ENCODE data around the gene RAVER1.
A peak's percentile ranks its signal among the peaks of the same experiment; 100 is the strongest.
"Not testable (repeated sequence)": the region's sequence is repeated elsewhere in the genome, so short reads cannot be mapped to it uniquely, and the experiment has no call there.

The RAVER1 gene

GRCh38 chr19:10344780-10345179 lies 11.5 kb upstream of the RAVER1 start:
- DNase-seq = no peak

GRCh38 chr19:10343495-10343894 lies 10.2 kb upstream of the RAVER1 start:
- no peak for DNase-seq

DNA sequence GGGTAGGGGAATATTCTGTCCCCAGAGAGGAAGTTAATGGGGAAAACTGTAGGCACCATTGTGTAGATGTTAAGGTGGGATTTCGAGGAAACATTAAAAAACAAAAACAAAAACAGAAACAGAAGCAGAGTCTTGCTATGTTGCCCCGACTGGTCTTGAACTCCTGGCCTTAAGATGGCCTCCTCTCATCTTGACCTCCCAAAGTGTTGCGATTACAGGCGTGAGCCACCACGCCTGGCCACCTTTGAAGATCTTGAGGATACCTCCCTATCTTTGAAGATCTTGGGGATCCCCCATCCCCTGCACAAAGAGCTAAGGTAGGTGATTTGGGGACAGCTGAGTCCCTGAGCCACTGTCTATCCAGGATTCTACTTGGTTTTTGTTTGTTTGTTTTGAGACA lies 6.6 kb upstream of the RAVER1 start:
- no peak for DNase-seq

- DNase-seq = no peak
Measured at GRCh38 chr19:10339380-10339960, 6.1 kb upstream of the RAVER1 start, which contains the start of gene ICAM3. Gene ICAM3, minus strand, starts transcription at chr19:10339624. Its CDS starts 10 bp downstream, at chr19:10339614.

- no peak for DNase-seq
Measured at GRCh38 chr19:10338940-10339339, 5.6 kb upstream of the RAVER1 start.

DNA sequence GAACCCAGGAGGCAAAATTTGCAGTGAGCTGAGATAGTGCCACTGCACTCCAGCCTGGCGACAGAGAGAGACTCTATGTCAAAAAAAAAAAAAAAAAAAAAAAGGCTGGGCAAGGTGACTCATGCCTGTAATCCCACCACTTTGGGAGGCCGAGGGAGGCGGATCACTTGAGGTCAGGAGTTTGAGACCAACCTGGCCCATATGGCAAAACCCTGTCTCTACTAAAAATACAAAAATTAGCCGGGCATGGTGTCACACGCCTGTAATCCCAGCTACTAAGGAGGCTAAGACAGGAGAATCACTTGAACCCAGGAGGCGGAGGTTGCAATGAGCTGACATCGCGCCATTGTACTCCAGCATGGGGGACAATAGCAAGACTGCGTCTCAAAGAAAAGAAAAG lies 3.4 kb upstream of the RAVER1 start:
- DNase-seq = not testable (repeated sequence)

GRCh38 chr19:10335352-10335985 lies 2.1 kb upstream of the RAVER1 start:
- DNase-seq = no peak

DNA sequence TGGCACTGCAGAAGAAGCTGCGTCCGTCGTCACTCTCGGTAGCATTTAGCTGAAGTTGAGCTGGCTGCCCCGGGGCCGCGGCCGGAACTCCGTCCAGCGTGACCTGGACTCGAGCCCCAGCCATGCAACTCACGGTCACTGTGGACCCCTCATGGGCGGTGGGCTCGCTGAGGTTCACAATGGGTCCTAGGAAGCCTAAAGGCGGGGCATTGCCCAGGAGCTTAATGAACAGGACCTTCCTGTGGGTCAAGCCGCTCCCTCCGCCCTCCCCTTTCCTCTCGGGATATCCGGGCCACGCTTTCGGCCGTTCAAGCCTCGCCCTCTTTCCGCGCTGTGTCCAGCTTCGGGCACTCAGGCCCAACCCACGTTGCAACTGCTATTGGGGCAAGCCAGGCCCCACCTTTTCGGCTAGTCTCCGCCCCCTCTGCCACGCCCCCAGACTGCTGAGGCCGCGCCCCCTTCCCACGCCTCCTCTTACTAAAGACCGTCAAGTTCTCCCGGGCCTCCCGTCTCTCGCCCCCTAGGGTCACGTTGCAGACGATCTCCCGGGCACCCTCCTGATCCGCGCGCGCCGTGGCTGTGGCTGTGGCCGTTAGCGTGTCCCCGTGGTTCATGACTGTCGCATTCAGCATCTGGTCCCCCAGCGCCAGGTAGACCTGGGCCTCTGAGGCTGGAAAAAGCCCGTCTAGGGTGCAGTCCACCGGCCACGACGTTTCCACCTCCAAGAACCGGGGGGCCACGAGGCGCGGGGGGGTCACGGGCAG lies 1.4 kb upstream of the RAVER1 start:
- DNase-seq = peak; percentile 94

GRCh38 chr19:10333758-10334587 lies 644 bp upstream of the RAVER1 start:
- no peak for DNase-seq

- DNase-seq = no peak
Measured at GRCh38 chr19:10332158-10332964, 968 bp downstream of the RAVER1 start.

DNA sequence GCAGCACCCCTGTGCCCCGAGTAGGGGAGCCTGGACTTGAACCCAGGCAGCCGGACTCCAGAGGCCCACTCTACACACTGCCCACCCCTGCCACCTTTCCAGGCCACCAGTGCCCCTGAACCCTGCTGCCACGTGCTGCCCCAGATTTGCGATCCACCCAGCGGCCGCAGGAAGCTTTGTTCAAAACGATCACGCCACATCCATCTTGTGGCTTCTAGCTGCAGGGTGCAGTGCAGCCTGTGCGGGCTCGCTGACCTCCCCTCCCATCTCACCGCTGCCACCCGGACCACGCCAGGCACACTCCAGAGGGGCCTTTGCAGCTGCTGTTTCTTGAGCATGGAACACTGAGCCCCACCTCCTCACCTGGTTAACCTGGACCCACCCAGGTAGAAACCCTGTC lies 3.8 kb downstream of the RAVER1 start:
- no peak for DNase-seq

GRCh38 chr19:10328558-10329429 lies 4.5 kb downstream of the RAVER1 start:
- no peak for DNase-seq

GRCh38 chr19:10327793-10328192 lies 5.5 kb downstream of the RAVER1 start:
- no peak for DNase-seq

DNA sequence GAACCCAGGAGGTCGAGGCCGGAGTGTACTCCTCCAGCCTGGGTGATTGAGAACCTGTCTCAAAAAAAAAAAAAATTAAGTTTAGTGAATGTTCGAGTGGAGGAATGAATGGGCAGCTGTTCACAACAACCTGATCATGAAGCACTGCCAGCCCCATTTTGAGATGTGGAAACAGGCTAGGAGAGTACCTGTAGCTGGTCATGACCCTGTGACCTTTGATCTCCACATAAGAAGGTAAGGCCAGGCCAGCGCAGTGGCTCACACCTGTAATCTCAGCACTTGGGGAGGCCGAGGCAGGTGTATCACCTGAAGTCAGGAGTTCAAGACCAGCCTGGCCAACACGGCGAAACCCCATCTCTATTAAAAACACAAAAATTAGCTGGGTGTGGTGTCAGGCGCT lies 7.6 kb downstream of the RAVER1 start:
- DNase-seq = no peak

DNA sequence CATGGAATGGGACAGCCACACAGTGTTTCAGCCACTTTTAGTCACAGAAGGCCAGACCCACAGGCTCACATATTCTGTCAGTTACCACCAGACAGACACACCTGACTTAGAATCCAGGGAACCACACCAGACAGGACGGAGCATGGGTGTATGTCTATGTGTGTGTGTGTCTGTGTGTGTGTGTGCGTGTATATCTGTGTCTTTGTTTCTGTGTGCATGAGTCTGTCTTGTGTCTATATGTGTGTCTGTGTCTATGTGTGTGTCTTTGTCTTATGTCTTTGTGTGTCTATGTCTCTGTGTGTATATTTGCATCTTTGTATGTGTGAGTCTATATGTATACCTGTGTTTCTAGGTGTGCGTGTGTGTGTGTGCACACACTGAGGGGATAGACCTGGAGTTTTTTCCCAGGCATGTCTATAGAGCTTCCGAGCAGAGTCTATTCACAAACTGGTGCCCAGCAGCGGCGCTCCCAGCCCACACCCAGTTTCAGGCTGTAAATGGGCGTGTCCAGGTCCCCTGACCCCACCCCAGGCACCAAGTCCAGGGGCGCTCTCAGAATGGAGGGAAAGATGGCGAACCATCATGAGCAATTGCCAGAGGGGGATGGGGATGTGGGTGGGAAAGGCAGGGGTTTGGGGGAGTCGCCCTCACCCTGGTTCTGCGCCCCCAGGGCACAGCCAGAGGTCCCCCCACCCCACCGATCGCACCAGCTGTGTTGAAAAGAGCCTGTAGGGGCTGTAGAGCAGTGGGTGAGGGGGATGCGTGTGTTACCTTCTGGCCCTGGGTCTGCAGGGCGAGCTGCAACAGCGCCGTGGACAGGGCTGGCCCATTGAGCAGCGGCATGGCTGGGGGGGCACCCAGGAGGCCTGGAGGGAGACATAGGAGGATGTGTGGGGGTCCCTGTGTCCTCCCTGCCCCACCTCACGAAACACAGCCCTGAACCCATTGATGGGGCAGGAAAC lies 11.2 kb downstream of the RAVER1 start:
- DNase-seq = no peak

GRCh38 chr19:10321417-10321797 lies 11.9 kb downstream of the RAVER1 start:
- no peak for DNase-seq

DNA sequence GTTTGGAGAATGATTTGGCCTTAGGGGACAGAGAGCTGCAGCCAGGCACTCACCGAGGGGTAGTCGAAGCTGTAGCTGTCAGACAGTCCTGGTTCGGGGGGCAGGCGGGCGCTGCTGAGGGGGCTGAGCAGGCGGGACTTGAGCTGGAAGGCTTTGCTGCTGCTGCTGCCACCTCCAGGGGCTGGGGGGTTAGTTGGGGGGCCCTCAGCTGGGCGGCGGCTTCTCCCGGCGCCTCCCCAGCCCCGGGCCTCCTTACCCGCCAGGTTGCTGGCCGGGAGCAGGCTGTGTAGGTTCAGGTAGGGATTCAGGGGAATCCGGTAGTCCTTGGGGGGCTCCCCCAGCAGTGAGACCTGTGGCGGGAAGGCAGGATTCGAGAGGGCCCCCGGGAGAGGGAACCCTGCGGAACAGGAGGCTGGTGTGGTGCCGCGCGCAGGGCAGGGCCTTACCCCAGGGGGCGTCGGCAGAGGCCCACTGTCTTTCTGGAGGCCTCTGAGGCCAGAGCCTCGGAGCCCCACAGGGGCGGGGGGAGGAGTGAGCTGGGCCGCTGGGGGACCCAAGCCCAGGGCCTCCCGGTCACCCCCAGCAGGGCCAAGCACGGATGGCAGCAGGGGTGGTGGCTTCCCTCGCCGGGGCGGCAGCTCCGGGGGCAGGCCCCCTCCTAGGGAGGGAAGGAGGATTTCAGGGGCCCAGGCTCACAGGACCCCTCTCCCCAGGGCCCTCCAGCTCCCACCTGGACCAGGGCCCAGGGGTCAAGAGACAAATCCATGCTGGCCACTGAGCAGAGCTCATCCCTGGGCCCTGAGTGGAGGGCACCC lies 12.5 kb downstream of the RAVER1 start:
- DNase-seq = no peak

GRCh38 chr19:10318807-10319682 lies 14.3 kb downstream of the RAVER1 start:
- no peak for DNase-seq

Measured in left hindlimb (tissue), 1 donor.